NAMALWA (cell line): ENCODE data around the gene LRP5.

Experiments
- DNase-seq: peaks from one replicate; pipeline ENCODE4 v3.0.0-alpha.2; 2015; ENCODE audit warnings: low spot score

Gene LRP5

GRCh38 chr11:68312117-68312779, at the start of gene LRP5:
Gene LRP5, plus strand, starts transcription at chr11:68312591. Its CDS starts 124 bp downstream, at chr11:68312715.
- DNase-seq = no peak

GRCh38 chr11:68263444-68264035, 48.9 kb upstream of the LRP5 start:
- DNase-seq = no peak

GRCh38 chr11:68264244-68264643, 48.1 kb upstream of the LRP5 start:
- DNase-seq = no peak

DNA sequence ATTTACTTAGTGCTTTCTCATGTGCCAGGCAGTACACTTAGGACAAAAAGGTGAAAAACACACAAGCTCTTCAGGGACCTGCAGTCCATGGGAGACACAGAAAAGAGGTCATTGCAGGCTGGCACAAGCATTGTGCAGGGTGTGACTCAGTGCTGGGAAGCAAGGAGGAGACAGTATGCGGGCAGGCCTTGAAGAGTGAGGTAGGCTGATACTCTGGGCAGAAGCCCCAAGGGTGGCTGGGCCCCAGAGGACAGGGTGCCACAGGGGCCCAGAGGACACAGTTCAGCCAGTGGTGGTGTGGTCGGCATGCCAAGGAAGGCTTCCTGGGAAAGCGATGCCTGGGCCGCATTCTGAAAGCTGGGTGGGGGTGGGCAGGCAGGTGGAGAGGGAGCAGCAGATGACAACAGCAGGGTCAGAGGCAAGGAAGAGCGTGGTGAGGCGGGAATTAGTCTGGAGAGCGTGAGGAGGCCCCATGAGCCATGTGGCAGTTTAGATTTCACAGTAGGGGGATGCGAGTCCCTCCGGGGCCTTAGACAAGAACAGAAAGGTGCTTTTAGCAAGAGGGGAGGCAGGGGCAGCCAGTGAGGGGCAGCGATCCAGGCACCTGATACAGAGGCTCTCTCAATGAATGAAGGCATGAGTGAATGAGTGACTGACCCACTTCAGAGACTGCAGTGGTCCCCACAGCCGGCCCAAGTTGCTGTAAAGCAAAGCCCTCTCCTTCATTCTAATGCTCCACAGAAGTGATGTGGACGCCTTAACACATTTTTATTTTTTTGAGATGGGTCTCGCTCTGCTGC, 47.5 kb upstream of the LRP5 start:
- DNase-seq = no peak

- peak; percentile 72 for DNase-seq
These were observed 46.1 kb upstream of the LRP5 start for GRCh38 chr11:68266121-68266891.

DNA sequence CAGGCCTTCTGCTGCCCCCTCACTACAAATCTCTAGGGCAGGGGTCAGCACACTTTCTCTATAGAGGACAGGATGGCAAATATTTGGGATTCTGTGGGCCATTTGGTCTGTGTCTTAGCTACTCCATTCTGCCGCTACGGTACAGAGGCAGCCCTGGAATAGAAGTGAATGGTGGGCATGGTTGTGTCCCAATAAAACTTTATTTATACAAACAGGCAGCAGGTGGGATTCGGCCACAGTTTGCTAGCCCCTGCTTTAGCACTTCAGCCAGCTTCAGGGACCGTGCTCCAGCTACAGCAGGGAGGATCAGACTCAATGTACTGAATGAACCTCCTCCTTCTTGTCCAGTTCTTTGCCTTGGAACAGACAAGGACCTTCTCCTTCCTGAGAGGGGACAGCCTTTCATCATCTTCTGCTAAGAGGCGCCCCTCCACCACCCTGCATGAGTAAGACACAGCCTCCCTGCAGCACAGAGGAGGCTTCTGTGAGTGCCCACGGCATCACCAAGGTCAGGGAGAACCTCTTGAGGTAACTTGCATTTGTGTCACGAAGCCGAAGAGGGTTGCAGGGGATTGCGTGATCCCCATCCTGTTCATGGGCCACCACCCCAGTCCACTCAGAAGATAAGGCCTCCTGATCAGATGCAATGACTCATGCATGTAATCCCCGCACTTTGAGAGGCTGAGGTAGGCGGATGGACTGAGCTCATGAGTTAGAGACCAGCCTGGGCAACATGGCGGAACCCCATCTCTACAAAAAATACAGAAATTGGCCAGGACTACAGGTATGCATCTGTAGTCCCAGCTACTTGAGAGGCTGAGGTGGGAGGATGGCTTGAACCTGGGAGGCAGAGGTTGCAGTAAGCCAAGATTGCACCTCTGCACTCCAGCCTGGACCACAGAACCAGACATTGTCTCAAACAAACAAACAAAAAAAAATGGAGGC, 45.2 kb upstream of the LRP5 start:
- peak; percentile 28 for DNase-seq

- no peak for DNase-seq
These were observed 44.5 kb upstream of the LRP5 start for GRCh38 chr11:68267881-68268240.

- no peak for DNase-seq
These were observed 42.8 kb upstream of the LRP5 start for GRCh38 chr11:68269414-68270081.

- DNase-seq = no peak
These were observed 42.0 kb upstream of the LRP5 start for GRCh38 chr11:68270196-68271022.

DNA sequence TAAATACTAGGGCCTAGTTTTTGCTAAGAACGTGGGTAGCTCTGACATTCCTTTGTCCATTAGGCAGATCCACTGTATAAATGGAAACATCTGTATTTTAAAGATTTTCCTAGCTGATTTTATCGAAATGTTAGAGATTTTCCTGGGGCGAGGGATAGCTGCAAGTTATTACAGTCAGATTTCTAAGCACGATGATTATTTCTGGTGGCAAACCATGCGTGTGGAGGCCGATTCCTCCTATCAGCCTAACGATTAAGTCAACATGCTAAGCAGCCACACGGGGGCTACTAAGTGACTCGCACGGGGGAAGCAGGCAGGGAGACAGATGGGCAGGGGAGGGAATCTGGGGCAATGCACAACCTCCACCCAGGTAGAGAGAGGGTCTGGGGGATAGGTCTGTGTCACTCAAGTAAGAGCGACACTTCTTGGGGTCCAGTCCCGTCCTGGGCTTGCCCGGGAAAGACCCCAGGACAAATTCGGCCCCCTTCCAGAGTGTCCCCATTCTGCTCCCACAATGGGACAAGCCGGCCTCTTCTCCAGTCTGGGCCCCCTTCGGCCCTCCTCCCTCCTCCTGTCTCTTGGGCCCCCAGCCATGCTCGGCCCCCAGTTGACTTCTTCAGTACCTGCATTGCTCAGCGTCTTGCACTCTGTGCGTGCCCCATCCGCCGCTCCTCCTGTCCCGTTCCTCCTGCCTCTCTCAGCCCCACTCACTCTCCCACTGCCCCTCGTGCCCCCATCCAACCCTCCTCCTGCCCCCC, 41.2 kb upstream of the LRP5 start:
- DNase-seq = peak; percentile 95

DNA sequence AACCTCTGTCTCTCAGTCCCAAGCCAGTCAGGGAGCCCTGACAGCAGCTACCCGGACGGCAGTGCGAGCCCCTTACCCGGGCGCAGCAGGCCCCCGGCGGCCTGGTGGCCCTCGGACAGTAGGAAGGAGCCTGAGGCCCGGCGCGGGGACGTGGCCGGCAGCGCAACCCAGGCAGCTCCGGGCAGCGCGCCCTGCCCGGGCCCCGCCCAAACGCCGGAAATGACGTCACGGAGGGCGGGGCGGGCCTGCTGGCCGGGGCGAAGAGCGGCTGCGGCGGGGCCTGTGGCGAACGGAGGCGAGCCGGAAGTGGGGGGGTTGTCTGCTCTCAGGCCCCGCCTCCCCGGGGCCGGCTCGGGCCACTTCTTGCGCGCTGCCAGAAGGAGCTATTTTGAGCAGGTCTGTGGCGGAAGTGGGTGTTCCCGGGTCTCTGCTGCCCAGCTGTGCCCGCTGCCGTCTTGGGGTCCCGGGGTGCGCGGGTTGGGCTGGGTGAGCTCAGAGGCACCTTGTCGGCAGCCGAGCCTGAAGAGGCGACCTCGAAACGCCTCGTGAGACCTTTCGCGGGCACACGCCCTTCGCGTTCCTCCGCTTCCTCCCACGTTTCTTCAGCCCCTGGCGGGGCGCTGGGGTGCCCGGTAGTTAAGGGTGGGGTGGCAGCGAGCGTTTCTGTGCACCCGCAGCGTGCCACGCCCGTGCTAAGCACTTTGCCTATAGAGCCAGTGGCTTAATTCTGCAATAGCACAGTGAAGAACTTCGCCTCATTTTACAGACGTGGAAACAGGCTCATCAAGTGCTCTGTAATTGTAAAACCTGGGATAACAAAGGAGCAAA, 40.4 kb upstream of the LRP5 start, which contains the start of gene C11orf24:
Gene C11orf24 (minus strand): TSS at position 193 of the 828 bp plus-strand sequence. CDS start 8,206 bp downstream, outside the sequence.
- peak; percentile 97 for DNase-seq

GRCh38 chr11:68273026-68273738, 39.2 kb upstream of the LRP5 start:
- DNase-seq = peak; percentile 41

DNA sequence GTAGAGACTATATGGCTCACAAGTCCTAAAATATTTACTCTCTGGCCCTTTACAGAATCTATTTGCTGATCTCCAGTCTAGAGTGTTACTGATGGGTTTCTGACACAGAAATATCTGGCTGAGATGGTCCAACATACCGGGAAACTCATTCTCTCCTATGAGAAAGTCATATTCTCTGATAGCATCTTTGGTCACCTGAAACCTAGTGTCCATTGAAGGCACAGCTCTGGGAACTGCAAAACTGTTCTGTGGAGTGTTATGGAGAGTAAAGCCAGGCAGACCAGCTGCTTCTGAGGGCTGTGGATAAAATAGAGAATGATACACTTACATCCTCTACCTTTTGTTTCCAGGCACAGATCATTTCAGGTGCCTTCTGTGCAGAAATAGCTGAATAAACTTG, 38.1 kb upstream of the LRP5 start:
- no peak for DNase-seq

- no peak for DNase-seq
These were observed 36.5 kb upstream of the LRP5 start for GRCh38 chr11:68275721-68276507.

- no peak for DNase-seq
These were observed 35.5 kb upstream of the LRP5 start for GRCh38 chr11:68276861-68277260.

GRCh38 chr11:68279676-68280075, 32.7 kb upstream of the LRP5 start:
- DNase-seq = no peak
